ENCODE data around the gene SLC5A1. TPM values are rescaled to one million over a fixed set of nuclear protein-coding genes. Genes with fewer than 3 reads are reported as not detected.

SLC5A1 gene
- total and polyA plus RNA-seq, 3 donors from 2014 or later = 3.5 to 4.8 (median 4.0) TPM

DNA sequence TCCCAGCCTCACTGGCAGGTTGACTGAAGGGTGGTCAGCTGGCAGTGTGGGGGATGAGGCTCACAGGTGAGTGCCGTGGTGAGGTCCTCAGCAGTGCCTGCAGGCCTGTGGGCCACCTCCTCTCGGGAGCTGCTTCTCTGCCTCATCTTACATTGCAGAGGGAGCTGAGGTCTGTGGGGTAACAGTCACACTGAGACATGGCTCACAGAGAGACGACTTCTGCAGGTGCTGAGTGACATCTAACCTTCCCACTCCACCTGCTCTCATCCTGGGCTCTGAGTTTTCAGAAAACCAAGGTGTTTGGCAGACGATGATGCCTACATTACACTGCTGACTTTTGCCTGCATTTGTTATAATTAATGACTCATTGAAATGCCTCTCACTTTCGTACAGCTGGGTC, 8.8 kb upstream of the SLC5A1 start:
- Histone ChIP-seq H3K9me3 (no peaks in the 10 kb centered on the region), H3K27me3 (no peaks in the 10 kb centered on the region), H3K4me3 (no peak overlapping the region), H3K27ac (no peak overlapping the region), H3K36me3 (ENCODE audit: low read depth, missing control alignments) (no peaks in the 10 kb centered on the region), H3K4me1 (no peaks in the 10 kb centered on the region)
- DNase-seq = no peak
- WGBS, 2 donors = 67 to 74% methylated on average over 5 of the region's 5 CpGs
- intact Hi-C loops (cut with DNase I; ENCODE audit: low total_unique reads) = no loop called here
- TF ChIP-seq CTCF (IDR thresholded peaks at IDR 0.05) (no peak), POLR2A (IDR thresholded peaks at IDR 0.05) (no peak)

GRCh38 chr22:32037236-32037635, 5.8 kb upstream of the SLC5A1 start:
- Histone ChIP-seq H3K27me3 (no peaks in the 10 kb centered on the region), H3K27ac (no peak overlapping the region), H3K9me3 (no peaks in the 10 kb centered on the region), H3K36me3 (ENCODE audit: low read depth, missing control alignments) (no peaks in the 10 kb centered on the region), H3K4me3 (no peak overlapping the region), H3K4me1 (no peaks in the 10 kb centered on the region)
- intact Hi-C loops (cut with DNase I; ENCODE audit: low total_unique reads) = no loop called here
- WGBS, 2 donors = 80 to 81% methylated on average over 6 of the region's 6 CpGs
- no peak for DNase-seq
- TF ChIP-seq POLR2A (IDR thresholded peaks at IDR 0.05) = no peak

DNA sequence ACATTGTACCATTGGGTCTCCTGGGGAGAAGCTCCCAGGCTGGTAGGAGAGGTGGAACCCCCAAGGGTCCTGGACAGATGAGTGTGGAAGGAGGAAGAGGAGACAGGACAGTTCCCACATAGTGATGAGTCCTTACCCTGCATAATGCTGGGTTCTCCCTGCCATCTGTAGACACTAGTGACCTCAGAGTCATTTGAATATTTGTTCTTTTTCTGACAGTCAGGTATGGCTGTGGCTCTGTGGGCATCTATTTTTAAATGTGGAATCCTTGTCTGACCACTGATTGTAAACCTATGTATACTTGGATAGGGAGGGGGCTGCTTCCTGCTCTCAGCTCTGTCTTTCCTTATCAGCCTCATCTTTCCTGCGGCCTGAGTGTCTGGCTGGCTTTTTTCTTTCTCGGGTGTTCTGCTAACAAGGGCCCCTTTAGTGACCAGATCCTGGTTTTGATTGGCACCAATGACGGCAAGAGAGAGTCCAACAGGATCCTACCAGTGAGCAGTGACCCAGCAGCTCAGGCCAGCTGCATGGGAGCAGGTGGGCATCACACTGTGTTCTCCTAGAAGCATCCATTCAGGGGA, 2.6 kb upstream of the SLC5A1 start:
- intact Hi-C loops (cut with DNase I; ENCODE audit: low total_unique reads) = no loop called here
- Histone ChIP-seq H3K9me3 (no peaks in the 10 kb centered on the region), H3K4me3 (no peak overlapping the region), H3K36me3 (ENCODE audit: low read depth, missing control alignments) (no peaks in the 10 kb centered on the region), H3K27ac (no peak overlapping the region), H3K4me1 (no peaks in the 10 kb centered on the region), H3K27me3 (no peaks in the 10 kb centered on the region)
- 53% methylated on average over 3 of the region's 3 CpGs for WGBS, 2 donors
- DNase-seq = no peak
- no peak for TF ChIP-seq POLR2A (IDR thresholded peaks at IDR 0.05)

DNA sequence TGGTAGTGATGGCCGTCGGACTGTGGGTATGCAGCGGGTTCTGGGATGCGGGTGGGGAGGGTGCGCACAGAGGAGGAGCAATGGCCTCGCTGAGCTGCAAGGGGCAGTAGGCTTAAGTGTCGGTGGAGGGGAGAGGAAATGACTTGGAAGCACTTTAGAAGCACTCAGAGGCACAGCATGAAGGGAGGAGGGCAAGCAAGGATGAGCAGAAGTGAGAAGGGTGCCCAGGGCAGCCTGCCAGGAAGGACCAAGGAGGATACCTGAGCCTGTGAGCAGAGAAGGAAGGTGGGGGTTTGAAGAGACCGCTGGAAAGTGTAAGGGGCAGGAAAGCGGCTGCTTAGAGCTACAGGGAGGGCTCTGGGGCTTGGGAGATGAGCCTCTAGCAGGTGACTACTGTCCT, 330 bp downstream of the SLC5A1 start:
- DNase-seq = no peak
- H3K36me3 ChIP-seq (ENCODE audit: low read depth, missing control alignments) = no peaks in the 10 kb centered on the region
- intact Hi-C loops (cut with DNase I; ENCODE audit: low total_unique reads) = no loop called here
- no peaks in the 10 kb centered on the region for H3K27me3 ChIP-seq
- H3K4me3 ChIP-seq = no peak overlapping the region
- TF ChIP-seq CTCF (IDR thresholded peaks at IDR 0.05) (no peak), POLR2A (IDR thresholded peaks at IDR 0.05) (no peak)
- 54 to 69% methylated on average over 9 of the region's 9 CpGs for WGBS, 2 donors
- no peaks in the 10 kb centered on the region for H3K4me1 ChIP-seq
- H3K9me3 ChIP-seq = no peaks in the 10 kb centered on the region
- no peak overlapping the region for H3K27ac ChIP-seq

- no peak for DNase-seq
- H3K9me3 ChIP-seq = no peaks in the 10 kb centered on the region
- TF ChIP-seq CTCF (IDR thresholded peaks at IDR 0.05) = no peak
- H3K27ac ChIP-seq = no peak overlapping the region
- no peaks in the 10 kb centered on the region for H3K36me3 ChIP-seq (ENCODE audit: low read depth, missing control alignments)
- H3K4me1 ChIP-seq = no peaks in the 10 kb centered on the region
- intact Hi-C loops (cut with DNase I; ENCODE audit: low total_unique reads) = no loop called here
- no peak overlapping the region for H3K4me3 ChIP-seq
- no peaks in the 10 kb centered on the region for H3K27me3 ChIP-seq
- 100% methylated on average over 1 of the region's 1 CpG for WGBS, 2 donors
These were observed 1.4 kb downstream of the SLC5A1 start for GRCh38 chr22:32044477-32044876.

- no peaks in the 10 kb centered on the region for H3K27me3 ChIP-seq
- no peak for DNase-seq
- H3K4me1 ChIP-seq = no peaks in the 10 kb centered on the region
- intact Hi-C loops (cut with DNase I; ENCODE audit: low total_unique reads) = no loop called here
- H3K4me3 ChIP-seq = no peak overlapping the region
- H3K9me3 ChIP-seq = no peaks in the 10 kb centered on the region
- H3K27ac ChIP-seq = no peak overlapping the region
- TF ChIP-seq CTCF (IDR thresholded peaks at IDR 0.05) (no peak), POLR2A (IDR thresholded peaks at IDR 0.05) (no peak)
- 68 to 77% methylated on average over 3 of the region's 3 CpGs for WGBS, 2 donors
- no peaks in the 10 kb centered on the region for H3K36me3 ChIP-seq (ENCODE audit: low read depth, missing control alignments)
These were observed 1.9 kb downstream of the SLC5A1 start for GRCh38 chr22:32044913-32045312.
